Pancreas (tissue), 10 donors: ENCODE data around the gene TSPAN15. TPM values are rescaled to one million over a fixed set of nuclear protein-coding genes. Genes with fewer than 3 reads are reported as not detected.

Experiments used
- ATAC-seq, 4 donors: fragments of 200-7000 bp; cut with Tn5 transposase; one replicate each; pipeline versions ENCODE4 v1.8.0 to v1.9.1; 2020; ENCODE audit warnings: mild to moderate bottlenecking in 4 of 4, moderate library complexity in 4 of 4
- DNase-seq, 6 donors: peaks; one replicate each; pipeline ENCODE4 v3.0.0-alpha.2; 2020
- FAIRE-seq: peaks from 2 replicates; lab custom pipeline; 2012; peaks lifted over from hg19 to GRCh38; lab: Jason Lieb, UNC
- H3K27ac ChIP-seq, 4 donors: fragments of 200-600 bp; sonication (generic); 1 replicate in 3 of 4; 2 replicates in 1 of 4; pipeline versions ENCODE4 v1.5.0 to v1.8.0; 2020
- H3K27me3 ChIP-seq, 4 donors: fragments of 200-600 bp; one replicate each; pipeline ENCODE4 v1.8.0; 2021
- H3K36me3 ChIP-seq, 3 donors: fragments of 200-600 bp; sonication (generic) in 1 of 3; one replicate each; pipeline versions ENCODE4 v1.5.0 to v1.8.0; 2020 to 2021
- H3K4me1 ChIP-seq, 3 donors: fragments of 200-600 bp; one replicate each; pipeline ENCODE4 v1.8.0; 2021
- H3K4me3 ChIP-seq, 4 donors: fragments of 200-600 bp; sonication (generic) in 2 of 4; one replicate each; pipeline versions ENCODE4 v1.5.0 to v1.8.0; 2020 to 2021
- H3K9me3 ChIP-seq, 4 donors: fragments of 200-600 bp; one replicate each; pipeline ENCODE4 v1.8.0; 2021
- WGBS, 2 donors: extraction: QIAGEN DNeasy Blood & Tissue Kit; methylation state at CpG; one replicate each; pipeline ENCODE4 v1.1.7; 2013; 5-methylcytosine and 5-hydroxymethylcytosine counted together
- intact Hi-C, 3 donors: fragments of 100-400 bp; cut with DNase I; formaldehyde crosslinking; loops; one replicate each; pipeline versions ENCODE4 v1.11.1 to v1.14.2; 2022
- polyA plus RNA-seq, 2 donors: library from polyadenylated mRNA; stranded (reverse); fragments of 200-250 nt; gene quantifications; one replicate each; pipeline ENCODE4 v1.2.3, GENCODE V29; 2013
- total RNA-seq, 6 donors: library from RNA; stranded (reverse); fragmentation: NEBNext Ultra II Directional in 4 of 6; extraction: Animal tissue kit (Norgen Biotek cat#: 25700) in 4 of 6; gene quantifications; one replicate each; pipeline versions ENCODE4 v1.2.1 to v1.2.4, GENCODE V29; 2021 to 2023
- TF ChIP-seq, protein P1 (sequence below), 4 donors: fragments of 200-600 bp; sonication (generic) in 3 of 4; IDR thresholded peaks; one replicate each; pipeline versions ENCODE4 v1.5.0 to v1.8.0; 2021; ENCODE audit warnings: antibody characterized with exemption in 4 of 4
- donor health status: healthy with polysubstance abuse.
- donor health status: DM: no; HTN: no; CAD: no; lungs with moderate emphysema.
- donor health status: DM: no; HTN: no; CAD: no.
- donor health status: control.
- donor health status: control.
- donor health status: Bipolar disorder and iron deficiency.
- donor health status: DM: yes; HTN: yes; CAD: no.
- donor health status: DM: no; HTN: no; CAD: no.
- donor health status: DM: no; HTN: no; CAD: no.
- donor health status: DM: yes; HTN: yes; CAD: no.

TSPAN15 gene
- total and polyA plus RNA-seq, 8 donors = 10.9 to 49.2 (median 17.6) TPM

DNA sequence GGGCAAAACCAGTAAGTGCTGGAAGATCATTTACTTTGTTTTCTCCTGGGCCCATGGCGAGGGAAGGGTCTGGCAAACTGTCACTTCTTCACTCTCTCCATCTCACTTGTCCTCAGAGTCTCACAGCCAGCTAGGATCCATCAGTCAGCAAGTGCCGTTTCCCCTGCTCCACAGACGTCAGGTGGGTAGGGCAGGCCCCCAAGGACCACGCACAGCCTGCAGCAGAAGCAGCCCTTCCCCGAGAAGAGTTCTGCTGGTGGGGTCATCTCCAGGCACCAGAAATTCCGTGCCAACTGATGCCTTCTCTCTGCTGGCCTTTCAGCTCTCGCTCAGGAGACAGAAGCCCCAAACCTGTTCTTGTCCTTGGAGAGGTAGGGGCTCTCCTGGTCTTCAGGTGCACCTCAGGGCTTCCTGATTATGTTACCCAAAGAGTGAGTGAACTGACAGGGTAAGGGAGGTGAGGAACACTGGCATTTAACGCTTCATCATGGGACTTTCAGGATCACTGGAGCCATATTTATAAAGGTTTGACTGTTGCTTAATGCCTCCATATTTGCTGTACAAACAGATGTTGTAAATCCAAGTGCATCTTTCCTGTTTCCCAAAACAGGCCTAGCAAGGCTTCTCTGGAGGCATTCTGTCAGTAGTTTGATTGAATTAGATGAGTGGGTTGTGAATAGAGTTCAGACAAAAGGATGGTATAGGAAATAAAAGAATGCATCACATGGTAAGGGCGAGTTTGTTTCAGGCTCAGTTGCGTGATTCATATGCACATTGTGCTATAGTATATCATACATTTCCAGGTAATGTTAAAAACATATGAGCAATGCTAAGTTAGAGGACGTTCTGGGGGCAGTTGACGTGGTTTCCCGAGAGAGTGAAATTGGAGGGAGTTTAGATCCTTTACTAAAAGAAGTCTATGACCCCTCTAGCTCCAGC, 13.7 kb upstream of the TSPAN15 start:
- no peak for FAIRE-seq
- whole genome bisulfite sequencing, 2 donors = 71 to 72% methylated on average over 13 of the region's 13 CpGs
- intact Hi-C loops = no loop called here

DNA sequence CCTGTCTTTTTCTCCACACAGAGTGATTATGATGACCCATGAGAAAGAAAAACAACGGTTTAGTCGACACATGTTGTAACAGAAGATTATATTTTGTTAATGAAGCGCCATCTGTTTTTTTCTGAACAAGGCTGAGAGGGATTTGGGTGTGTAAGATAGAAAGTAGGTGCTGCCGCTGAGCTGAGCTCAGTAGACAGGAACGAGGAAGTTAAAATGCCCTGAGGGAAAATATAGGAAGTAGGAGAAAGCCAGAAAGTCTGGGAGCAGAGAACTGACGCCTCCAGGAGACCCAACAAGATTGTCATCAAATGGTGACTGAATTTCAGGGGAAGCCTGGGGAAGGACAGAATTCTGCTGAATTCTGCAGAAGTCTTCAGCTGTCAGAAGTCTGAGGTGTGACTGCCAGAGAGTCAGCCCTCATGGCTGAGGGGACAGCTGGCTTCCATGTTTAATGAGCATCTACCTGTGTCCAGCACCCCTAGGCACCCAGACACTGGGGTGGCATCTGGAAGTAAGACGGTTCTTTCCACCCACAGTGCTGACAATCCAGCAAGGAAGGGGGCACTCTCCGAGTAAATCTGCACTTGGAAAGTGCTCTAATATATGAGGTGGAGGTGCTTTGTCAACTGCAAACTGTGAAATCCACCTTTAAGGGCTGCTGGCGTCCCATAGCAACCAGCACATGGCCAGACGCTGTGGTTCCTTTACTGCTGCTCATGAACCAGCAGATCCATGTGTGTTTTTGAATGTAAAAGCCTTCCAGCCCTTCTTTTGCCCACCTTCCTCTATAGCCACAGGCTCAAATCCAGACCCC, 12.5 kb upstream of the TSPAN15 start:
- WGBS, 2 donors = 25 to 33% methylated on average over 10 of the region's 10 CpGs
- ATAC-seq (peak; percentile 83 to 85 (median 84)), DNase-seq (no peak), FAIRE-seq (no peak)
- Histone ChIP-seq H3K4me3 (no peak overlapping the region), H3K27ac (peak overlapping the region; percentile 73 to 88 (median 77)), H3K9me3 (no peaks in the 10 kb centered on the region), H3K36me3 (no peaks in the 10 kb centered on the region), H3K4me1 (peaks cover 0 to 22% (median 0%) of the 10 kb centered on the region in 3 donors), H3K27me3 (no peaks in the 10 kb centered on the region)
- intact Hi-C loops = no loop called here
- TF ChIP-seq, protein P1, sequence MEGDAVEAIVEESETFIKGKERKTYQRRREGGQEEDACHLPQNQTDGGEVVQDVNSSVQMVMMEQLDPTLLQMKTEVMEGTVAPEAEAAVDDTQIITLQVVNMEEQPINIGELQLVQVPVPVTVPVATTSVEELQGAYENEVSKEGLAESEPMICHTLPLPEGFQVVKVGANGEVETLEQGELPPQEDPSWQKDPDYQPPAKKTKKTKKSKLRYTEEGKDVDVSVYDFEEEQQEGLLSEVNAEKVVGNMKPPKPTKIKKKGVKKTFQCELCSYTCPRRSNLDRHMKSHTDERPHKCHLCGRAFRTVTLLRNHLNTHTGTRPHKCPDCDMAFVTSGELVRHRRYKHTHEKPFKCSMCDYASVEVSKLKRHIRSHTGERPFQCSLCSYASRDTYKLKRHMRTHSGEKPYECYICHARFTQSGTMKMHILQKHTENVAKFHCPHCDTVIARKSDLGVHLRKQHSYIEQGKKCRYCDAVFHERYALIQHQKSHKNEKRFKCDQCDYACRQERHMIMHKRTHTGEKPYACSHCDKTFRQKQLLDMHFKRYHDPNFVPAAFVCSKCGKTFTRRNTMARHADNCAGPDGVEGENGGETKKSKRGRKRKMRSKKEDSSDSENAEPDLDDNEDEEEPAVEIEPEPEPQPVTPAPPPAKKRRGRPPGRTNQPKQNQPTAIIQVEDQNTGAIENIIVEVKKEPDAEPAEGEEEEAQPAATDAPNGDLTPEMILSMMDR (IDR thresholded peaks at IDR 0.05) = no peak

More for the DNA sequence above, 13.7 kb upstream of the TSPAN15 start:
- H3K4me3 ChIP-seq = no peak overlapping the region
- H3K27me3 ChIP-seq = no peaks in the 10 kb centered on the region
- no peaks in the 10 kb centered on the region for H3K9me3 ChIP-seq
- H3K4me1 ChIP-seq = peaks cover 0 to 22% (median 0%) of the 10 kb centered on the region in 3 donors
- ATAC-seq (no peak), DNase-seq (no peak)
- no peaks in the 10 kb centered on the region for H3K36me3 ChIP-seq
- TF ChIP-seq, protein P1 (IDR thresholded peaks at IDR 0.05) = no peak
- H3K27ac ChIP-seq = peak overlapping the region; percentile 73 to 88 (median 77)

DNA sequence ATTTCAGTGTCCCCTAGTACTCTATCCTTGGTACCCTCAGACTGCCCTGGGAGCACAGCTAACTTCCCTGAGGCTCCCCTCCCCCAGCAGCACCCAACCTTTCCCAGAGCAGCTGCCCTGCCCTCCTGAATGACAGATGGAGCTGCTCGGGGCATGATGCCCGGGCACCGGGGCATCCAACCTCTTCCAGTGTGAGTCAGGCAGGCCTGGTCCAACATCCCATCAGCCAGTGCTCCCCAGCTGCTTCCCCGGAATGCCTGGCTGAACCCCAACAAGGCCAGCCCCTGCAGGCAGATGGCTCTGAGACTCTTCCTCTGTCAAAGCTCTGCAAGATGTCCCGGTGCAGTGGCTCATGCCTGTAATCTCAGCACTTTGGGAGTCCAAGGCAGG, 11.9 kb upstream of the TSPAN15 start:
- H3K4me3 ChIP-seq = no peak overlapping the region
- peaks cover 0 to 22% (median 0%) of the 10 kb centered on the region in 3 donors for H3K4me1 ChIP-seq
- 31 to 38% methylated on average over 5 of the region's 5 CpGs for WGBS, 2 donors
- DNase-seq (peak in 4 of 6 donors; percentile 32 to 61 (median 53)), ATAC-seq (peak; percentile 57 to 83 (median 82)), FAIRE-seq (no peak)
- peak overlapping the region; percentile 73 to 88 (median 77) for H3K27ac ChIP-seq
- TF ChIP-seq, protein P1 (IDR thresholded peaks at IDR 0.05) = no peak
- no peaks in the 10 kb centered on the region for H3K9me3 ChIP-seq
- no peaks in the 10 kb centered on the region for H3K27me3 ChIP-seq
- intact Hi-C loops = no loop called here
- H3K36me3 ChIP-seq = no peaks in the 10 kb centered on the region

DNA sequence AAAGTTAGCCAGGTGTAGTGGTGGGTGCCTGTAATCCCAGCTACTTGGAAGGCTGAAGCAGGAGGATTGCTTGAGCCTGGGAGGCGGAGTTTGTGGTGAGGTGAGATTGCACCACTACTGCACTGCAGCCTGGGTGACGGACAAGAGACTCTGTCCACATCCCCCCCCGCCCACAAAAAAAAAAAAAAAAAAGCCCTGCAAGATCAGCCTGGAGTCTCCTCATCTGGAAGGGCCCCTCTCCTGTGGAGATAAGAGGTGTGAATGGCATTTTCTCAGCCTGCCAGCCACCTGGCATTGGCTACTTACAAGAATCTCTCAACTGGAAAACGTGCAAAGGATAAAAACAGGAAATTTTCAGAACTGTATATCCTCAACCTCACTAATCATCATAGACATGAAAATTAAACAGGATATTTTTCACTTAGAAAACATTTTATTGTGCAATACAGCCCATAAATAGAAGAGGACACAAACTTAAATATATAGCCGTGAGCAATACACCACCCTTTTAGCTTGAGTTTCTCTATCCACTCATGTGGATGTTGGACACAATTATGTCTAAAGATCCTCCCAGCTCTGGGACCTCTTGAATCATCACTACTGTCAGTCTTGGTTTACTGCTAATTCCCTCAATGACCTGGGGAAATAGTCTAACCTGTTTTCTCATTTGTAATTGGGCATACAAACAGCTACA, 11.3 kb upstream of the TSPAN15 start:
- 41 to 48% methylated on average over 5 of the region's 5 CpGs for WGBS, 2 donors
- FAIRE-seq (no peak), ATAC-seq (peak in 3 of 4 donors; percentile 58 to 71 (median 59)), DNase-seq (no peak)
- H3K4me3 ChIP-seq = no peak overlapping the region
- peaks cover 0 to 22% (median 0%) of the 10 kb centered on the region in 3 donors for H3K4me1 ChIP-seq
- no peaks in the 10 kb centered on the region for H3K9me3 ChIP-seq
- intact Hi-C loops = no loop called here
- peak overlapping the region; percentile 73 to 88 (median 77) for H3K27ac ChIP-seq
- H3K27me3 ChIP-seq = no peaks in the 10 kb centered on the region
- H3K36me3 ChIP-seq = no peaks in the 10 kb centered on the region
- TF ChIP-seq, protein P1 (IDR thresholded peaks at IDR 0.05) = no peak
